Cardiac muscle cell (in vitro differentiated cells and primary cell): ENCODE measurements around the gene ZBTB17. TPM values are rescaled to one million over a fixed set of nuclear protein-coding genes. Genes with fewer than 3 reads are reported as not detected.

Experiments used
- DNase-seq, 2 donors: peaks; one replicate each; pipeline versions ENCODE4 v3.0.0 to v3.0.0-alpha.2; 2010 to 2017; ENCODE audit warnings: low read depth in 1 of 2, low spot score in 1 of 2
- H3K27ac ChIP-seq: fragments of 200-600 bp; sonication (generic); 2 replicates; pipeline ENCODE4 v1.5.1; 2016
- H3K27me3 ChIP-seq: fragments of 200-600 bp; sonication (generic); 2 replicates; pipeline ENCODE4 v1.6.0; 2016; ENCODE audit warnings: control low read depth
- H3K36me3 ChIP-seq: fragments of 200-600 bp; sonication (generic); 2 replicates; pipeline ENCODE4 v1.5.1; 2016; ENCODE audit warnings: control low read depth
- H3K4me1 ChIP-seq: fragments of 200-600 bp; sonication (generic); 2 replicates; pipeline ENCODE4 v1.8.1; 2017; ENCODE audit warnings: low read depth, mild to moderate bottlenecking, mixed run types
- H3K4me3 ChIP-seq: fragments of 200-600 bp; sonication (generic); 2 replicates; pipeline ENCODE4 v1.5.1; 2016; ENCODE audit warnings: mild to moderate bottlenecking
- H3K9me3 ChIP-seq: fragments of 200-600 bp; sonication (generic); 2 replicates; pipeline ENCODE4 v1.5.1; 2017; ENCODE audit warnings: low read depth, mild to moderate bottlenecking, control low read depth
- polyA plus RNA-seq: library from polyadenylated mRNA; unstranded; fragments of >200 nt; fragmentation: Nextera tagmentation; extraction: Ambion mirVana; gene quantifications from 2 replicates; pipeline ENCODE4 v1.2.1, GENCODE V29; 2016
- total RNA-seq: library from RNA; depleted of rRNA; stranded (reverse); fragments of >200 nt; gene quantifications from 2 replicates; pipeline ENCODE4 v1.2.3, GENCODE V29; 2016
- TF ChIP-seq, protein P1 (sequence below): IDR thresholded peaks from 2 replicates; pipeline ENCODE4 v1.5.1; 2012; ENCODE audit warnings: low read depth, mild to moderate bottlenecking, low read length

ZBTB17 gene
- total and polyA plus RNA-seq, 2 experiments from 2014 or later, result 47.1 to 64.0 TPM

DNA sequence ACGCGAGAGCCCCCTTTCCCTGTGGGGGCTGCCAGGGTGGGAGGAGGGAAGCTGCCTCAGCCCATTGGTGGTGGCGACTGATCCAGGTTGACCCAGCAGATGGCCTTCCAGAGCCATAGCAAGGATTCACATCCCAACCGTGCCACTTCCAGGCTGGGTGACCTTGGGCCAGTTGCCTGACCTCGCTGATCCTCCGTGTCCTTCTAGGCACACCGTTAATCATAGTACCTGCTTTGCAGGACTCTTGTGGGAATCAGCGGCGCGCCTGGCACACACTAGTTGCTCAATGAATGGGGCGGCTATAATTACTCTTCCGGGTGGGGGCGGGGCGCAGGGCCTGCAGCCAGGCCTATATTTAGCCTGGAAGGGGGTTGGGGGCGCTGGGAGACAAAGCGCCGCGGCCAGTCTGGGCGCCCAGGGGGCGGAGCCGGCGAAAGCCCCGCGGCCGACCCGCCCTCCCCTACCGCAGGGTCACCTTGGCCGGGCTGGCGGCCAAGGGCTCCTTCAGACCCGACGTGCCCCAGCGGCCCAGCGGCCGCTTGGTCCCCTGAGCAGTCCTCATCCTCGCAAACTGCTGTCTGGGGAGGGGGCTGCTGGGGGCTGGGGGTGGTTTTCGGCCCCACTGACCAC lies 36.8 kb upstream of the ZBTB17 start:
- Histone ChIP-seq H3K27me3 (no peaks in the 10 kb centered on the region), H3K36me3 (no peaks in the 10 kb centered on the region), H3K9me3 (no peaks in the 10 kb centered on the region), H3K4me3 (peak overlapping the region; percentile 33), H3K4me1 (peaks cover 48% of the 10 kb centered on the region), H3K27ac (peak overlapping the region; percentile 100)
- peak; percentile 84 to 96 for DNase-seq
- TF ChIP-seq, protein P1, sequence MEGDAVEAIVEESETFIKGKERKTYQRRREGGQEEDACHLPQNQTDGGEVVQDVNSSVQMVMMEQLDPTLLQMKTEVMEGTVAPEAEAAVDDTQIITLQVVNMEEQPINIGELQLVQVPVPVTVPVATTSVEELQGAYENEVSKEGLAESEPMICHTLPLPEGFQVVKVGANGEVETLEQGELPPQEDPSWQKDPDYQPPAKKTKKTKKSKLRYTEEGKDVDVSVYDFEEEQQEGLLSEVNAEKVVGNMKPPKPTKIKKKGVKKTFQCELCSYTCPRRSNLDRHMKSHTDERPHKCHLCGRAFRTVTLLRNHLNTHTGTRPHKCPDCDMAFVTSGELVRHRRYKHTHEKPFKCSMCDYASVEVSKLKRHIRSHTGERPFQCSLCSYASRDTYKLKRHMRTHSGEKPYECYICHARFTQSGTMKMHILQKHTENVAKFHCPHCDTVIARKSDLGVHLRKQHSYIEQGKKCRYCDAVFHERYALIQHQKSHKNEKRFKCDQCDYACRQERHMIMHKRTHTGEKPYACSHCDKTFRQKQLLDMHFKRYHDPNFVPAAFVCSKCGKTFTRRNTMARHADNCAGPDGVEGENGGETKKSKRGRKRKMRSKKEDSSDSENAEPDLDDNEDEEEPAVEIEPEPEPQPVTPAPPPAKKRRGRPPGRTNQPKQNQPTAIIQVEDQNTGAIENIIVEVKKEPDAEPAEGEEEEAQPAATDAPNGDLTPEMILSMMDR, result no peak

DNA sequence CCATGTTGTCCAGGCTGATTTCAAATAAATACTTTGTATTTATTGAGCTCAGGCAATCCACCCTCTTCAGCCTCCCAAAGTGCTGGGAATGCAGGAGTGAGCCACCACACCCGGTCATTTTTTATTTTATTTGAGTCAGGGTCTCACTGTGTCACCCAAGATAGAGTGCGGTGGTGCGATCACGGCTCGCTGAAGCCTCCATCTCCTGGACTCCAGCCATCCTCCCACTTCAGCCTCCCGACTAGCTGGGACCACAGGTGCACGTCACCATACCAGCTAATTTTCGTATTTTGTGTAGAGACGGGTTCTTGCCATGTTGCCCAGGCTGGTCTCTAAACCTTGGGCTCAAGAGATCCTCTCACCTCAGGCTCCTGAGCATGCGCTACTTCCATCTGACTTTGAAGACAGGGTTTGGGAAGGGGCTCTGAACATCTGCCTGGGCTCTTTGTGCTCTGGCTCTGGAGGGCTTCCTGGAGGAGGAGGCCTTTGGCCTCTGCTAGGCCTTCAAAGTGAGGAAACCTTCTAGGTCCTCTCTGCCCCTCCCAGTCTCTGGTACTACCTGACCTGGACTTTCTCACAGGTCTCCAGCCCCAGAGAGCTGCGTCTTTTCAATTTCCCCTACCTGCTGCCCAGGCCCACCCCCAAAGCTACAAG lies 36.2 kb upstream of the ZBTB17 start:
- no peak for DNase-seq
- peaks cover 48% of the 10 kb centered on the region for H3K4me1 ChIP-seq
- TF ChIP-seq, protein P1, result no peak
- no peaks in the 10 kb centered on the region for H3K9me3 ChIP-seq
- peak overlapping the region; percentile 100 for H3K27ac ChIP-seq
- H3K36me3 ChIP-seq, result no peaks in the 10 kb centered on the region
- H3K27me3 ChIP-seq, result no peaks in the 10 kb centered on the region
- H3K4me3 ChIP-seq, result no peak overlapping the region

DNA sequence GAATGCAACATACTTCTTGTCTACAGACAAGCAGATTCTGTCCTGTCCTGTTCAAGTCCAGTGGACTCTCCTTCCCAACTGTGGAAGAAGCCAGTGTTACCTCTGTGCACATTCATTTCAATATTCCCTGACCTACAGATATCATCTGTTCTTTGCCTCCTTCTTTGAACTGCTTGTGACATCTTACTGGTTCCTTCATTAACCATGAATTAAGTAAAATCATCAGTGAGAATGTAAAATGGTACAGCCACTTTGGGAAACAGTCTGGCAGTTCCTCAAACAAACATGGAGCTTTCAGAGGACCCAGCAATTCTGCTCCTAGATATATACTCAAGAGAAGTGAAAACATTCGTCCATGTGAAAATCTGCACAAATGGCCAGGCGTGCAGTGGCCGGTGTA lies 34.9 kb upstream of the ZBTB17 start:
- TF ChIP-seq, protein P1, result no peak
- Histone ChIP-seq H3K4me3 (no peak overlapping the region), H3K36me3 (no peaks in the 10 kb centered on the region), H3K4me1 (peaks cover 37% of the 10 kb centered on the region), H3K27ac (peak overlapping the region; percentile 73), H3K27me3 (no peaks in the 10 kb centered on the region), H3K9me3 (no peaks in the 10 kb centered on the region)
- no peak for DNase-seq

DNA sequence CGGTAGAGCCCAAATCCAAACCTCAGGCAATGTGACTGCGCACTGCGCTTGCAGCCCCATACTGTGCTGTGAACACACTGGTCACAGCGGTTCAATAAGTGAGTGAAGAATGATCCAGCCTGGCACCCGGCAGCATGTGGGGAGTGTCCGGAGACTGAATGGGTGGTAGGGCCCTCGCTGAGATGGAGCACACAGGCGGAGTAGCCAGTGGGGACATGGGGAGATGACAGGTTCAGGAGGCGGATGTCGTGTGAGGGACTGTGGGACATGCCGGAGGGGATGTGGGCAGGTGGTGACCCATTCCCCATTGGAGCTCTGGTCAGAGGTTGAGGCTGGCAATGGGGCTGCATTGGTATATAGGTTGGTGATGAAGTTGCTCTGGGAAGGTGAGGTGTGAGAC lies 33.8 kb upstream of the ZBTB17 start:
- no peaks in the 10 kb centered on the region for H3K27me3 ChIP-seq
- no peaks in the 10 kb centered on the region for H3K36me3 ChIP-seq
- peak overlapping the region; percentile 73 for H3K27ac ChIP-seq
- TF ChIP-seq, protein P1, result no peak
- H3K9me3 ChIP-seq, result no peaks in the 10 kb centered on the region
- no peak overlapping the region for H3K4me3 ChIP-seq
- no peak for DNase-seq
- H3K4me1 ChIP-seq, result peaks cover 26% of the 10 kb centered on the region

DNA sequence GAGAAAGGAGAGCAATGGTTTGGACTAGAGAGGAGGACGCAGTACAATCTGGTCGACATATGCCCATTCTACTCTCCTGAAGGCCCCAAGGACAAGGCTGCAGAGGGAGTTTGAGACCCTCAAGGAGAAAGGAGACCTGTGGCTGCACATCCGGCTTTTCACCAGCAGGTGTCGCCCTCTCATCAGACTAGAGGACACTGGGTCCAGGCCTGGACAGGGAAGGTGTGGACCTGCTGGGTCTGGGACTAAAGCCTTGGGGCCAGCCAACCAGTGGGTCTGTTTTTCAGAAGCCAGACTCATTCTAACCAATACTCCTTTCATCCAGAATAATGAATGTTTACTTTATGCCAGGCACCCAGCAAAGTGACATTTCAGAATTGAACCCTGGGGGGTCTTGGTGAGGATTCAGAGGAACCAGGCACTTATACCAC lies 33.1 kb upstream of the ZBTB17 start:
- no peaks in the 10 kb centered on the region for H3K27me3 ChIP-seq
- peaks cover 19% of the 10 kb centered on the region for H3K4me1 ChIP-seq
- H3K36me3 ChIP-seq, result no peaks in the 10 kb centered on the region
- H3K4me3 ChIP-seq, result no peak overlapping the region
- H3K27ac ChIP-seq, result no peak overlapping the region
- DNase-seq, result peak; percentile 83 to 93
- no peaks in the 10 kb centered on the region for H3K9me3 ChIP-seq
- TF ChIP-seq, protein P1, result peak; percentile 97
